K562 (cell line): Measurements from ENCODE around the gene POLR3A. TPM values are rescaled to one million over a fixed set of nuclear protein-coding genes. Genes with fewer than 3 reads are reported as not detected.

Source experiments
- ATAC-seq: fragments of 200-7000 bp; cut with Tn5 transposase; 3 replicates; pipeline ENCODE4 v1.9.1; 2020; ENCODE audit warnings: moderate library complexity
- BruUV-seq: library from RNA; stranded (reverse); fragments of 400-500 nt; replicated peaks from 2 replicates; lab custom pipeline; 2021; lab: Mats Ljungman, UMichigan
- CTCF ChIA-PET: fragments of 300-600 bp; formaldehyde crosslinking; extraction: SDS; loops from one replicate; lab custom pipeline; 2021; ENCODE audit warnings: low intra/inter-chr PET ratio; lab: Yijun Ruan, JAX
- POLR2A ChIA-PET: fragments of 300-600, 350-650 bp; sonication (Branson Sonifier 250); formaldehyde crosslinking; extraction: SDS; loops from one replicate; lab custom pipeline; 2021; ENCODE audit warnings: antibody characterized with exemption, inconsistent platforms; lab: Yijun Ruan, JAX
- DNase-seq, 4 experiments: peaks; one replicate each; pipeline versions ENCODE4 v3.0.0 to v3.0.0-alpha.2; 2011 to 2018; ENCODE audit warnings: low spot score in 3 of 4, mixed read lengths in 3 of 4; ENCODE audit errors: extremely low read depth in 1 of 4
- FAIRE-seq: peaks from 2 replicates; lab custom pipeline; 2011; peaks lifted over from hg19 to GRCh38; lab: Jason Lieb, UNC
- H2AFZ ChIP-seq: 2 replicates; pipeline ENCODE4 v1.6.0; 2011; ENCODE audit warnings: low read depth, low read length, control low read depth, inconsistent platforms
- H3K27ac ChIP-seq: fragments of 200-600 bp; 3 replicates; pipeline ENCODE4 v1.8.0; 2011; ENCODE audit warnings: low read depth, mild to moderate bottlenecking, control low read depth, inconsistent platforms, low read length, moderate library complexity, mixed read lengths; ENCODE audit errors: extremely low read depth
- H3K27me3 ChIP-seq, 2 experiments: fragments of 300-600 bp in 1 of 2; 2 replicates in 1 of 2; 3 replicates in 1 of 2; pipeline versions ENCODE4 v1.6.0 to v1.8.0; 2011; ENCODE audit warnings: inconsistent platforms in 2 of 2, low read length in 2 of 2, mild to moderate bottlenecking in 1 of 2, mixed read lengths in 1 of 2, moderate library complexity in 1 of 2; ENCODE audit not compliant: control insufficient read depth in 2 of 2, insufficient read depth in 2 of 2
- H3K36me3 ChIP-seq: fragments of 300-600 bp; 3 replicates; pipeline ENCODE4 v1.8.0; 2011; ENCODE audit warnings: mild to moderate bottlenecking, low read length, inconsistent platforms; ENCODE audit not compliant: control insufficient read depth, insufficient read depth
- H3K4me1 ChIP-seq, 2 experiments: fragments of 200-600 bp in 1 of 2; replicated peaks in 1 of 2; 2 replicates in 1 of 2; 3 replicates in 1 of 2; pipeline versions ENCODE4 v1.5.1 to v1.8.0; 2011; ENCODE audit warnings: inconsistent platforms in 2 of 2, low read length in 2 of 2, mild to moderate bottlenecking in 1 of 2, mixed read lengths in 1 of 2, moderate library complexity in 1 of 2; ENCODE audit not compliant: control insufficient read depth in 2 of 2, insufficient read depth in 2 of 2
- H3K4me2 ChIP-seq: 2 replicates; pipeline ENCODE4 v1.6.1; 2011; ENCODE audit warnings: low read length, control low read depth, inconsistent platforms, mixed read lengths; ENCODE audit not compliant: insufficient read depth
- H3K4me3 ChIP-seq: fragments of 200-600 bp; sonication (generic), shearing (Covaris generic); 2 replicates; pipeline ENCODE4 v1.5.1; 2016; ENCODE audit warnings: control low read depth, inconsistent platforms
- H3K79me2 ChIP-seq: fragments of 200-600 bp; 3 replicates; pipeline ENCODE4 v1.8.0; 2011; ENCODE audit warnings: low read length, inconsistent platforms; ENCODE audit not compliant: control insufficient read depth, insufficient read depth
- H3K9ac ChIP-seq, 2 experiments: 2 replicates each; pipeline versions ENCODE4 v1.6.0 to v1.6.1; 2011; ENCODE audit warnings: low read depth in 2 of 2, low read length in 2 of 2, control low read depth in 1 of 2, inconsistent platforms in 1 of 2, mild to moderate bottlenecking in 1 of 2, mixed read lengths in 1 of 2; ENCODE audit not compliant: insufficient read depth in 1 of 2
- H3K9me1 ChIP-seq: one replicate; pipeline ENCODE4 v1.6.0; 2011; ENCODE audit warnings: inconsistent platforms, mild to moderate bottlenecking, low read length, moderate library complexity; ENCODE audit not compliant: control insufficient read depth, insufficient read depth
- H3K9me3 ChIP-seq: replicated peaks from 2 replicates; pipeline ENCODE4 v1.5.1; 2011; ENCODE audit warnings: low read depth, low read length, inconsistent platforms; ENCODE audit not compliant: control insufficient read depth, insufficient read depth
- H4K20me1 ChIP-seq: replicated peaks from 2 replicates; pipeline ENCODE4 v1.6.1; 2011; ENCODE audit warnings: low read length, inconsistent platforms, mixed read lengths; ENCODE audit not compliant: control insufficient read depth, insufficient read depth
- CBFA2T3 ChIP-seq: fragments of 450-650 bp; IDR thresholded peaks from 2 replicates; pipeline ENCODE4 v1.6.1; 2017
- FOS ChIP-seq: IDR thresholded peaks from 3 replicates; pipeline ENCODE4 v1.6.1; 2011; ENCODE audit not compliant: insufficient read length; ENCODE audit errors: extremely low read depth
- GABPB2 ChIP-seq: fragments of 250-450 bp; sonication (Bioruptor Pico); conservative IDR thresholded peaks from 2 replicates; pipeline ENCODE4 v1.5.1; 2021; ENCODE audit warnings: mild to moderate bottlenecking
- HINFP ChIP-seq: fragments of 450-650 bp; conservative IDR thresholded peaks from 2 replicates; pipeline ENCODE4 v1.6.1; 2016; ENCODE audit warnings: missing genetic modification characterization, low read depth, mild to moderate bottlenecking, control low read depth, missing compliant biosample characterization
- ILK ChIP-seq: fragments of 450-650 bp; IDR thresholded peaks from 2 replicates; pipeline ENCODE4 v1.6.1; 2016; ENCODE audit warnings: missing genetic modification characterization, low read depth, mild to moderate bottlenecking, missing compliant biosample characterization, moderate library complexity, borderline replicate concordance
- MNT ChIP-seq, 2 experiments: fragments of 450-650 bp; conservative IDR thresholded peaks; 2 replicates each; pipeline ENCODE4 v1.6.1; 2017; ENCODE audit warnings: mild to moderate bottlenecking in 2 of 2, moderate library complexity in 2 of 2
- NBN ChIP-seq: fragments of 450-650 bp; IDR thresholded peaks from 2 replicates; pipeline ENCODE4 v1.6.1; 2016; ENCODE audit warnings: low read depth, mild to moderate bottlenecking
- SMARCB1 ChIP-seq: IDR thresholded peaks from 2 replicates; pipeline ENCODE4 v1.6.1; 2011; ENCODE audit warnings: improper control_type of control experiment, low read depth; ENCODE audit not compliant: insufficient read length
- ZNF507 ChIP-seq: conservative IDR thresholded peaks from 2 replicates; pipeline ENCODE4 v1.6.1; 2017; ENCODE audit warnings: missing genetic modification characterization, missing compliant biosample characterization
- ZNF518B ChIP-seq: fragments of 250-450 bp; sonication (Bioruptor Pico); IDR thresholded peaks from 2 replicates; pipeline ENCODE4 v1.5.0; 2021; ENCODE audit warnings: mild to moderate bottlenecking, moderate library complexity
- ZNF699 ChIP-seq: fragments of 250-450 bp; sonication (Bioruptor Pico); IDR thresholded peaks from 2 replicates; pipeline ENCODE4 v1.8.0; 2021; ENCODE audit warnings: mild to moderate bottlenecking, moderate library complexity; ENCODE audit not compliant: insufficient replicate concordance
- WGBS: fragments of 100-300 bp; shearing (Covaris generic); methylation state at CpG from one replicate; pipeline ENCODE4 v1.1.6; 2016; ENCODE audit warnings: low coverage, mixed read lengths; ENCODE audit not compliant: insufficient coverage; ENCODE audit errors: missing lambda C conversion rate; 5-methylcytosine and 5-hydroxymethylcytosine counted together
- in situ Hi-C: fragments of 300-500 bp; cut with MboI; formaldehyde crosslinking; loops from 4 replicates; pipeline ENCODE4 v1.15.0; 2018; ENCODE audit warnings: inconsistent platforms, mixed read lengths
- intact Hi-C: fragments of 100-400 bp; cut with micrococcal nuclease; formaldehyde crosslinking; loops from 2 replicates; pipeline ENCODE4 v1.14.2; 2022
- polyA plus RNA-seq, 8 experiments: library from polyadenylated mRNA; depleted of rRNA in 4 of 8; stranded (reverse) in 5 of 8; unstranded in 3 of 8; fragments of >200 nt; fragmentation: Nextera tagmentation in 2 of 8; fragmentation: Illumina TruSeq in 1 of 8; extraction: Ambion mirVana in 2 of 8; extraction: Trizol in 1 of 8; gene quantifications; 2 replicates each; pipeline versions ENCODE4 v1.2.1 to v1.2.3, GENCODE V29; 2011 to 2014; ENCODE audit warnings: inconsistent platforms in 1 of 8, missing spikeins in 1 of 8
- total RNA-seq, 7 experiments: library from RNA; depleted of rRNA in 6 of 7; stranded (reverse); fragments of >200 nt in 6 of 7; fragmentation: Illumina TruSeq in 2 of 7; extraction: Trizol in 2 of 7; gene quantifications; 2 replicates each; pipeline versions ENCODE4 v1.2.1 to v1.2.3, GENCODE V29; 2011 to 2021; ENCODE audit warnings: low replicate concordance in 1 of 7

POLR3A gene
- total and polyA plus RNA-seq, 9 of the 15 experiments (the other 6 are each of a cell fraction or from before 2014, with no cell fraction given): 14.9 to 37.0 (median 26.7) TPM

GRCh38 chr10:78000956-78001472, 28.3 kb downstream of the POLR3A start:
- ChIA-PET CTCF (no interaction called here), POLR2A (interaction anchor here (0.7 to 1.2 kb wide), 3 partner anchors 10 to 162 kb away, joined by 3 read pairs; no protein-coding TSS in a partner anchor)
- WGBS: 97% methylated on average over 6 of the region's 6 CpGs
- FAIRE-seq: no peak
- Histone ChIP-seq H2AFZ (no peak overlapping the region), H3K9me3 (no peaks in the 10 kb centered on the region), H3K9me1 (no peaks in the 10 kb centered on the region), H3K4me2 (no peak overlapping the region), H3K79me2 (no peaks in the 10 kb centered on the region), H3K4me3 (no peak overlapping the region), H3K27me3 (no peaks in the 10 kb centered on the region), H3K27ac (no peak overlapping the region), H3K36me3 (peaks cover 69% of the 10 kb centered on the region), H3K4me1 (0 out of 5 replicates have a peak, but pooled peaks cover 0 to 3% of the 10 kb centered on the region in 2 experiments), H4K20me1 (no peaks in the 10 kb centered on the region), H3K9ac (no peak overlapping the region)
- in situ Hi-C loops (no loop called here), intact Hi-C loops (no loop called here)
- no peak for ATAC-seq
- no peak for DNase-seq
- no peak for TF ChIP-seq NBN
- TF ChIP-seq CBFA2T3: no peak
- TF ChIP-seq ZNF507 (tag): no peak
- TF ChIP-seq ZNF699: no peak
- no peak for TF ChIP-seq HINFP (tag)
- no peak for TF ChIP-seq GABPB2
- no peak for TF ChIP-seq SMARCB1
- TF ChIP-seq FOS: no peak
- no peak for TF ChIP-seq ILK
- no peak for TF ChIP-seq MNT (conservative IDR thresholded peaks at IDR 0.05)
- no peak for TF ChIP-seq ZNF518B (CRISPR knock-in tag)
- no TSS peak for BruUV-seq
